HG03378 (cell line): ENCODE data around the gene CXCL3.

Source experiments
- ATAC-seq: cut with Tn5 transposase; IDR thresholded peaks from one replicate; pipeline ENCODE4 v1.9.1; 2021; ENCODE audit warnings: mild to moderate bottlenecking, moderate library complexity; ENCODE audit not compliant: unreplicated experiment

Gene CXCL3

DNA sequence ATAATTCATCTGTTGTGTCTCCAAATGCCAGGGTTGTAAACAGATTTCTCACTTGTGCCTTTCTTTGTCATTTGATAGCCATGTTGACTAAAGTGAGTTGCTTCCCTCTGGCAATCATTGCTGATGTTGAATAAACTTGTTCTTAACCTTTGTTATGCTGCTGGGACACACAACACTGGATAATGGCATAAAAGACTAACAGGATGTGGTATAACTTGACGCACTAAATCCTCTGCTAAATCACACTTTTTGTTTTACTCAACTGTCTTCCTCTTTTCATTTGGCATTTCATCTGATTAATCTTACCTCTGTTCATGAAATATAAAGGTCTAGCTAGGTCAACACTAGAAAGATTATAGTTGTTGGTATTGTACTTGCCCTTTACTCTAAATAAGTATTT, 22.4 kb downstream of the CXCL3 start:
- no peak for ATAC-seq

DNA sequence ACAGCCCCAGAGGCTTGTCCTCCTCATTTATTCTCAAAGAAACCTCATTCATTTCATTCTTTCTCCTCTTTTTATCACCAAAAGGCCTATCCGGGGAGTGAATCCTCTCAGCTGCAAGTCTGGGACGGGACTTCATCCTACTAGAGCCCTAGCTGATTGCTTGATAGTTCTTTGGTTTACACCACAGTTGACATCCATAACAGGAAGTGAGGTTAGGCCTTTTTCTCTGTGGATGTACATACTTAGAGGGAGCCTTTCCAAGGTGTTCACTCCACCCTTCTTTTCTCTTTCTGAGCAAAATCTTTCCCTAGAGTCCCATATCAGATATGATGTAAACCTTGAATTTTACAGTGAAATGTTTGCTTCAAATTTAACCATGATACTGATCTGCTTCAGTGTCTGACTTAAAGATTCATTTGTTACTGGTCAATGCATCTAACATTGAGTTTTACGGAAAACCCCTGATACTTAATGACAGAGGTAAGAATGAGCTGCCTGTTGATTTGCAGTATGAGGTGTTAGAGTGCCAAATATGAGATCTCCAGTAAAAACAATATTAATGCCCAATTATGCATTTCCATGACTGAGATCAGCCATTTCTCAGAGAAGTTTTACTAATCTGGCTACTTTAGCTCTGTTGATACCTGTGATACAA, 23.2 kb downstream of the CXCL3 start:
- ATAC-seq = no peak

DNA sequence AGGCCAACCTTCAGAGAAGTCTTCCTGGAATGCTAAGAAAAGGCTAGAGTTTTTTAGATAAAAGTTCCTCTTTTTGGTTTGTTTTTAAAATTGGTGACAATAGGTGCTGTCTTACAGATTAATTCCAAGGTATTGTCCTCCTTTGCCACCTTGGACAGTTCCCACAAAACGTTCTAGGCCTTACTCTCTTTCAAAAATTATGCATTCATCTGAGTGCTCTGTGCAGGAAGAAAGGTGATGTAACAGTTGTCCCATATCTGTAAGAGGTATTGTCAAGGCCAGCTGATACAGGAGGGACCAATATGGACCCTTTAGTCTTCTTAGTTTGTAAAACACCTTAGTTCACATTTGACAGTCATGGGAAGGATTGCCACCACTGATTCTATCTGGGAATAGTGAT, 24.2 kb downstream of the CXCL3 start:
- no peak for ATAC-seq

DNA sequence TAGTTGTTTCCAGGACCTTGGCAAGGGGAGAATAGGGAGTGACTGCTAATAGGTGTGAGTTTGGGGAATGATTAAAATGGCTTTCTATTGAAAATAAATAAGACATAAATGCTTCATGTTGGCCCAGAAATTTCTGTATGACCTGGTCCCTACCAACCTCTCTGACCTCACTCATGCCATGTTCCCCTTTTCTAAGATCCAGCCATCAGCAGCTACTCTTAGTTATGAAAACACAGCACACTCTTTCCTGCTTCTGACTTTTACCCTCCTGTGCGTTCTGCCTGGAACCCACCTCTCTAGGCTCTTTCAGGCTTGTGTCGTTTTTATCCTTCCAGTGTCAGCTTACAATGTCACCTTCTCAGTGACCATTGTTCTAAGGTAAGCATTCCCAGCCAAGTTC, 25.2 kb downstream of the CXCL3 start:
- ATAC-seq = no peak

DNA sequence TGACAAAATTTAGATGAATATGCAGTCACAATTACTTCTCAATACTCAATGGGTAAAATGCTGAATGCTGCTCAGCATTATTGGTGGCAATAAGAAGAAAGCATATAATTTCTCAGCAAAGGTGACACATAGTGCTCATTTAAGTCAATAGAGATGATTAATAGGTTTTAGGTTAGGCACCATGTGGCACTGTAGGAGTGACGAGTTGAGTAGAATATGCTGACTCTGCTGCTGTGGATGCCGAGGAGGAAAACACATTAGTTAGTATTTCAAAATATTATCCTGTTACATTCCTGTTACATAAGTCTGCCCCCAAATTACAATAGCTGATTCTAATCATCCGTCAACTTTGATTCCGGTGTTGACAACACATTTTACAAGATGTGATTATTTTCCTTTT, 26.4 kb downstream of the CXCL3 start:
- no peak for ATAC-seq

DNA sequence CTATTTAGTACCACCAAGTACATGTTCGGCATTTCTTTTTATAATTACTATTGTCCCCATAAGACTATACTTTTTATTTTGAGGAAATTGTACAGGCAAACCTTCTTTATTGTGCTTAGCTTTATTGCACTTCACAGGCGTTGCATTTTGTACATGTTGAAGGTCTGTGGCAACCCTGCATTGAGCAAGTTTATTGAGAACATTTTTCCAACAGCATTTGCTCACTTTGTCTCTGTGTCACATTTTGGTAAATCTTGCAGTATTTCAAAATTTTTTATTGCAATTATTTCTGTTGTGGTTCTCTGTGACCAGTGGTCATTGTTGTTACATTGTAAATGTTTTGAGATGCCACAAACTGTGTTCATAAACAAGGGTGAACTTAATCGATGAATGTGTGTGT, 29.2 kb downstream of the CXCL3 start:
- no peak for ATAC-seq

DNA sequence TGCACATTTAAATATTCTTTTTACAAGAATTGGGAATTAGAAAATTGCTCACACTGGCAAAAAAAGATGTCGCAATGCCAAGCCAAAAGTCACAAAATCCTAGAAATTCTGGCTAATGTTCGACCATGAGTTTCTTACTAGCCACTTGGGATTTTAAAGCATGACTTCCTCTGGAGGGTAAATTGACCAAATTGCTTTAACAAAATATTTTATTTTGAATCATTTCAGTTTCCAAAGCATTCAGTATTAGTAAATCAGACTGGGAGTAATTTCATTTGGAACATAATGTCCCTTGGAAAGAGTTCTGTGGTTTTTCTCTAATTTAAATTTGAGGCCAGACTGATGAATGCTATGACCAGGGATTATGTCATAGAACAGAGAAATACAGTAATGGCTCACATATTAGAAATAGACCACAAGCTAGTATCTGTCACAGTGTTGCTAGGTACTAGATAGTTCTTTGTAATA, 32.4 kb downstream of the CXCL3 start:
- no peak for ATAC-seq

DNA sequence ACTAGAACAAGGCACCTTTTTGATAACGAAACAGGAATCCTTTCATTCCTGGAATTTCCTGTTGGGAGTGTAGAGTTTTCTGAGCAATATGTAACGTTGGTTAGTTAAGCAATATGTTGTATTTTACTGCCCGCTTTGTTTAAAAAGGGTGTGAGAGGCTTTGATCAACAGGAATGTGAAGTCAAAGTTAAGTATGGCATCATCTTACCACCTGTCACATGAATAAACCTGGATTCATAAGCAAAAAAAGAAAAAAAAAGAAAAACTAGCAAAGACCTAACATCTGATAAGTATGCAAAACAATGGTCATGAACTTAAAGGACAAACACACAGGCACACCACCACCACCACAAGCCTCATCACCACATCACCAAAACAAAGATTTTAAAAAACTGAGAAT, 33.0 kb downstream of the CXCL3 start:
- no peak for ATAC-seq

DNA sequence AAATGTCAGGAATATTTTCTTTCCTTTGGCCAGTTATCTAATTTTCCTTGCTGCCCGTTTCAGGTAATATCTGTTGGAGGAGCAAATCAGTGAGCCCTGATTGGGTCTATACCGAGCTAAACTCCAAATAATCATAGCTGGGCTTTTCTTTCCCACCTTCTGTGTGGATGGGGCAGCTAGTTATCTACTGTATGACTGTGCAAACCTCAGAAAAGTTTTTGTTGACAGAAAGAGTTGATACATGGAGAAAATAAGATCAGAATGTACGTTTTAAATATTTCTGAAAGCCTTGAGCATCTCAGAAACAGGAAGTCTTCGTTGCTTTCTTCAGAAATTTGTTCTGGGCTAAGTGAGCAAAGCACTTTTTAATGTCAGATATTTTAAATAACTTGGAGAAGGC, 33.8 kb downstream of the CXCL3 start:
- no peak for ATAC-seq

DNA sequence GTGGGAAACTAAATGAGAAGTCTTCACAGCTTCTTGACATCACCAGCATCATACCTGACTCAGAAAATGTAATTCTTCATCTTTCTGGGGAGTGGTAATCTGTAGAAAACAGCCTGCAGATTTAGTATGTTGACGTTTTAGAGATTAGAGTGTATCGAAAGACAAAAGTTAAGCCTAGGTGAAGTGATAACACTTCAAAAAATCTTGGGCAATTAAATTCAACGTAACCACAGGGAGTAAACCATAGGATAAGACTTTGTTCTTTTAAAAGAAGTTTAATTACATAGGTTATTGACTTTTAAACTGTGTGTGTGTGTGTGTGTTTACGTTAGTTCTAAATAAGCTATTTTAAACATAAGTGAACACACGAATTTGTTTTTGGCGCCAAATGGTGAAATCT, 38.2 kb downstream of the CXCL3 start:
- no peak for ATAC-seq

DNA sequence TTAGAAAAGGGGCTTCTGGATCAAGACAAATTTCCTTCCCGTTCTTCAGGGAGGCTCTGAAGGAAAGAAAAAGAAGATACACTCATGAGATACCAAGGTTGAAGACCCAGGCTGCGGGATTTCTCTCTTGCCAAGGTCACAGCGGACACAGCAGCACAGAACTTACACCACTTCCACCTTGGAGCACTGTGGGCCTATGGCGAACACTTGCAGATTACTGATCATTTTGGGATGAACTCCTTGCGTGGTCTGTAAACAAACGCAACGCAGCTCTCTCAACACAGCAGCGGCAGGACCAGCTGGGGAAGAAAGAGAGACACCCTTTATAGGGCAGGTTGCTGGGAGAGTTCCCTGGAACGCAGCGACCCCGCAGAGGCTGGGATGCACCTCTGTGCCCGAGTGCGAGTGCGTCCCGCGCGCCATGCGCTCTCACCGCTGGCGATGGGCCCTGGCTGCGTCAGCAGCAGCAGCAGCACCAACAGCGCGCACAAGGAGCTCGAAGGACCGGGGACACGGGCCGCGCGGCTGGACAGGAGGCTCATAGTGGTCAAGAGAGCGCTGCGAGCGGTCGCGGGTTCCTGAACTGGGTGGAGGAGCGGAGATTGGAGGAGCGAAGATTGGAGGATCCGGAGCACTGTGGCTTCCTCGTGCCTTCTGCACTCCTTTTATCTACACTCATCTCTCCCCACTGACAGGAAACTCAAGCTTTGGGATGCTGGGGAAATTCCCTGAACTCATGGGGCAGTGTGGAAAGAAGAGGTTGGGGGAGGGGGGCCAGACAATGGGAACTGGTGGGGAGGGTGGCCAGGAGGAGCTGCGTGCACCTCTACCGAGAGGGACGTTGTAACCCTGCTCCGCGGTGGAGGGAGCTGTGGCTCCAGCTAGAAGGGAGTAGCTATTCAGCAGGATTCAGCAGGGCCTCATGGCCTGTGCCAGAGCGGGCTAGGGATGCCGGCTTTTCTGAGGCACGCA, 40.2 kb downstream of the CXCL3 start, which contains the start of gene CXCL5:
Gene CXCL5, minus strand, starts transcription at position 638 of the 972 bp plus-strand sequence. Its CDS starts 96 bp downstream, at position 542.
- ATAC-seq = no peak

DNA sequence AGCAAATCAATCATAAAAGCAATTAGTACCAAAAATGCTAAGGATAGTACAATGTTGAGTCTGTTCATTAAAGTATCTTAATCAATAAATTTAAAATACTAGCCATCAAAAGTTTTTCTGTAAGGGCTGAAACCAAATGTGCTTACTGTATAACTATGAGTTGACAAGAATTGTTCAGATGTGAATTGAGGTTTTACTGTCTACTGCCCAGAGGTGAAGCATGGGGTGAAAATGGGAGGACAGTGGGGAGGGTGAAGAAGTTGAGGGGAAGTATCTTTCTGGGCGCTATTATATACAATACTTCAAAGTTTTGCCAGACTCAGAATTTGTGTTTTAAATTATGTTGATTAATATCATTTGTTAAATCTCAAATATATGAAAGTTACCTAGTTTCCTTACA, 46.4 kb downstream of the CXCL3 start:
- no peak for ATAC-seq

DNA sequence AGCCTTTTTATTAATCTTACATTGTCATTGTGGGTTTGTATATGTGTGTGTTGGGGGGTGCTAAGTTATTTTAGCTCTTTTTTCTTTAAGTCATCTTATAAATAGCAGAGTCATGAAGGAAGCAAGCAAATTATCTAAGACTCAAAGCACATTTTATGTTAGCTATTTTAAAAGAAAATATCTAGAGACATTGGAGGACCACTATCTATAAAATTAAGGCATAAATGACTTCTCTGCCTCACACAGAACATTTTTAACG, 46.8 kb downstream of the CXCL3 start:
- no peak for ATAC-seq

DNA sequence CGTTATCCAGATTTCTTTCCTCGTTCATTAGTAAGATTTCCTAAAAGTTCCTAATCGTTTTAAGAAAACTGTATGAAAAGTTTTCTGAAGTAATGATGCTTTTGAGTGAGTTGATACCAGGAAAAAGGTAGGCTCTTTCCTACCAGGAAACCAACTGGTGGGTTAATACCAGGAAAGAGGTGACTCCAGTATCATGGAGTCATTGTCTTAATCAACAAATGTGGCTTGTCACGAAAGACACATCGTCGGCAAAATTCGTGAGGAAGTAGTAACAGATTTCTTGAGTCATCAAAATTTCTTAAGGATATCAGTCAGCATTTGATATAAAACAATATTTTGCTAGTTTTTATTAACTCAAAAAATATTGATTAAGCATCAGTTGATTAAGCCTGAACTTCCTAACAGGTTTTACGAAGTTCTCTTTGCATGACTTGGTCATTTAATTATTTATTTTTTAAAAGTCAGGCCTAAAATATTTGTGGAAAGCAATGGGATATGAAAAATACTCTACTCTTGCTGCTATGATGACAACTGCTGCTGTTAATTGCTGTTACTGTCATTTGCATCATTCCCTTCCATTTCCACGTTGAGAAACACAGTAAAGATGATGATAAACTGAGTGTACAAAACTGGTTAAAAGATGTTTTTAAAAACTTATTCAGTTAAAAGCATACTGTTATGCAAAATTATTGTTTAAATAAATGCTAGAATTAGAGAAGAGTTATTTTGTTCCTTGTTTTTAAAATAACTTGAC, 47.3 kb downstream of the CXCL3 start:
- ATAC-seq = no peak

DNA sequence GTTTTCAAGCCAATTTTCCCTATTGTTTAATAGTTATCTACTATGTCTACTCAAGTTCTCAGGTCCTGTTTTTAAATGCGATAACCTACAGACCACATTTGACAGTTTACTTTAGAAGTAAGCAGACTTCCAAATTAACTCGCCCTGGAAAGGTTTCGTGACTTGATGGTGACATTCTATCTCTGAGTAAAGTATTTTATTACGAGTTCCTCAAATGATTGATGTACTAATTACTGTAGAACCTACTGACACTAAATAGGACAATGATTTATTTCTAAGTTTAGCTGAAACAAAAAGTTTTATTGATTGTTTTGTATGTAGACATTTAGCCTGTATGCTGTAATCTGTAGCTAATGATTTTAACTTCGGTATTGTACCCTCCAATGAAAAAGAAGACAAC, 48.6 kb downstream of the CXCL3 start:
- ATAC-seq = no peak

DNA sequence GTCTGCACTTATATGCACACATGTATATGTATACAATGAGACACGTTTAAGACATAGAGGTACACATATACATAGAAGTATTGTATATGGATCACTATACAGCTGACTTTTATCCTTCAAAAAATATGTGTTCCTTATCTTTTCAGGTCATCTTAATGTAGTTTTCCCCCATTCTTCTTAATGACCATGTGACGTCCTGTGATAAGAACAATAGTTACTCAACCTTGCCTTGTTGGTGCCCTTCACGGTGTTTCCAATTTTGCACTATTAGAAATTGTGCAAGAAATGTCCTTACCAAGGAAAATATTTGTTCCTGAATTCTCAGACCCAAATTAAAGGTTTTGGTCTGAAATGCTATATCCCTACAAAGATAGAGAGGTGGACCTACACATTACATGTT, 49.5 kb downstream of the CXCL3 start:
- no peak for ATAC-seq

DNA sequence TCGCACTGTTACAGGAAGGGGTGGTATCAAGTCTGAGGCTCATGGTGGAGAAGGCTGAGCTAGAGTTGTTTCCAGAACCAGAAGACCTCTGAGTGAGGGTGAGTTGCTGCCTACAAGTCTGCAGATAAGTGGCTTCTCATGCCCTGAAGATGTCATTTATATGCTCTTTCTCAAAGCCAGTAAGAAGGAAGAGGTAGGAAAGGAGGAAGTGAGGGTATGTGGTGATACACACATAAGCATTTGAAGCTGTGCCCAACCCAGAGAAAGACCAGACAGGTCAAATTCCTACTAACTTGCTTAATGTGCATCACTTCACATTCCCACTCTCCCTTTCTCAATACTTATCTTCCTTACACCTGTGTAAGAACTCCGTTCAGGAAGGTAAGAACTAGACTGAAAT, 50.4 kb downstream of the CXCL3 start, which contains the start of gene PPBP:
Gene PPBP, minus strand, starts transcription at position 130 of the 400 bp plus-strand sequence. Its CDS starts 87 bp downstream, at position 43.
- ATAC-seq = no peak
